SK-N-SH (cell line): ENCODE data around the gene F7. TPM values are rescaled to one million over a fixed set of nuclear protein-coding genes. Genes with fewer than 3 reads are reported as not detected.

ENCODE experiments used
- CTCF ChIA-PET: fragments of 300-600, 350-600 bp; formaldehyde crosslinking; extraction: SDS; loops from one replicate; lab custom pipeline; 2021; lab: Yijun Ruan, JAX
- POLR2A ChIA-PET: fragments of 350-600 bp; sonication (Branson Sonifier 250); formaldehyde crosslinking; extraction: SDS; loops from one replicate; lab custom pipeline; 2020; ENCODE audit warnings: antibody characterized with exemption, inconsistent platforms; lab: Yijun Ruan, JAX
- DNase-seq: peaks from one replicate; pipeline ENCODE4 v3.0.0; 2012
- H2AFZ ChIP-seq: fragments of 200-600 bp; sonication (generic); 2 replicates; pipeline ENCODE4 v1.8.1; 2016; ENCODE audit warnings: antibody characterized with exemption, mild to moderate bottlenecking, low read depth
- H3F3A ChIP-seq: fragments of 200-600 bp; sonication (generic); replicated peaks from 2 replicates; pipeline ENCODE3; 2016; ENCODE audit warnings: antibody characterized with exemption, mild to moderate bottlenecking; ENCODE audit not compliant: insufficient read depth
- H3K27ac ChIP-seq, 2 experiments: fragments of 200-500 bp in 1 of 2; fragments of 200-600 bp in 1 of 2; sonication (Bioruptor generic) in 1 of 2; sonication (generic), shearing (Covaris generic) in 1 of 2; 2 replicates each; pipeline versions ENCODE4 v1.5.1 to v1.6.1; 2014 to 2016; ENCODE audit warnings: low read depth in 2 of 2, inconsistent platforms in 1 of 2, low read length in 1 of 2, mild to moderate bottlenecking in 1 of 2, mixed read lengths in 1 of 2
- H3K27me3 ChIP-seq: fragments of 200-600 bp; sonication (generic), shearing (Covaris generic); 2 replicates; pipeline ENCODE4 v1.6.1; 2016; ENCODE audit warnings: mixed run types; ENCODE audit not compliant: insufficient read depth
- H3K36me3 ChIP-seq, 2 experiments: fragments of 200-500 bp in 1 of 2; fragments of 200-600 bp in 1 of 2; sonication (Bioruptor generic) in 1 of 2; sonication (generic) in 1 of 2; replicated peaks in 1 of 2; 2 replicates each; pipeline versions ENCODE3 to v1.5.1; 2014 to 2016; ENCODE audit warnings: low read length in 1 of 2, mild to moderate bottlenecking in 1 of 2; ENCODE audit not compliant: insufficient read depth in 2 of 2, control insufficient read depth in 1 of 2
- H3K4me1 ChIP-seq, 2 experiments: fragments of 200-500 bp in 1 of 2; fragments of 200-600 bp in 1 of 2; sonication (Bioruptor generic) in 1 of 2; sonication (generic), shearing (Covaris generic) in 1 of 2; 2 replicates each; pipeline versions ENCODE4 v1.5.1 to v1.6.1; 2014 to 2016; ENCODE audit warnings: low read depth in 1 of 2, low read length in 1 of 2, mixed run types in 1 of 2; ENCODE audit not compliant: insufficient read depth in 2 of 2, control insufficient read depth in 1 of 2
- H3K4me2 ChIP-seq: fragments of 200-600 bp; sonication (generic), shearing (Covaris generic); 2 replicates; pipeline ENCODE4 v1.6.1; 2017; ENCODE audit warnings: mixed run types
- H3K4me3 ChIP-seq, 2 experiments: fragments of 200-500 bp in 1 of 2; fragments of 200-600 bp in 1 of 2; sonication (Bioruptor generic) in 1 of 2; sonication (generic), shearing (Covaris generic) in 1 of 2; 2 replicates each; pipeline versions ENCODE4 v1.5.1 to v1.8.1; 2014 to 2016; ENCODE audit warnings: low read depth in 2 of 2, inconsistent platforms in 1 of 2, low read length in 1 of 2, mild to moderate bottlenecking in 1 of 2, mixed read lengths in 1 of 2, moderate library complexity in 1 of 2
- H3K79me2 ChIP-seq: fragments of 200-600 bp; sonication (generic); 2 replicates; pipeline ENCODE4 v1.8.1; 2017; ENCODE audit warnings: mild to moderate bottlenecking; ENCODE audit not compliant: insufficient read depth
- H3K9ac ChIP-seq: fragments of 200-600 bp; sonication (generic); 2 replicates; pipeline ENCODE4 v1.6.1; 2017; ENCODE audit warnings: mixed run types
- H3K9me2 ChIP-seq: fragments of 200-600 bp; sonication (generic); 2 replicates; pipeline ENCODE4 v1.6.1; 2017; ENCODE audit warnings: mixed run types
- H3K9me3 ChIP-seq: fragments of 200-600 bp; sonication (generic); 2 replicates; pipeline ENCODE4 v1.6.1; 2017; ENCODE audit warnings: mixed run types, mild to moderate bottlenecking, moderate library complexity
- H4K20me1 ChIP-seq: fragments of 200-600 bp; sonication (generic); 2 replicates; pipeline ENCODE4 v1.6.1; 2017; ENCODE audit warnings: mild to moderate bottlenecking, mixed run types; ENCODE audit not compliant: insufficient read depth
- EZH2phosphoT487 ChIP-seq: fragments of 200-600 bp; sonication (generic); IDR thresholded peaks from 2 replicates; pipeline ENCODE4 v1.6.1; 2017; ENCODE audit warnings: low read depth, mixed run types, mild to moderate bottlenecking, antibody characterized with exemption, moderate library complexity, borderline replicate concordance
- FOSL2 ChIP-seq: IDR thresholded peaks from 2 replicates; pipeline ENCODE4 v1.4.0; 2012; ENCODE audit warnings: low read depth, mild to moderate bottlenecking, moderate library complexity, borderline replicate concordance
- FOXJ3 ChIP-seq: sonication (generic); formaldehyde crosslinking; IDR thresholded peaks from 2 replicates; pipeline ENCODE4 v1.5.1; 2020; ENCODE audit warnings: mild to moderate bottlenecking, missing genetic modification reagents
- FOXM1 ChIP-seq: IDR thresholded peaks from 2 replicates; pipeline ENCODE4 v1.4.0; 2012; ENCODE audit warnings: low read depth, mild to moderate bottlenecking
- GABPA ChIP-seq: IDR thresholded peaks from 2 replicates; pipeline ENCODE4 v1.4.0; 2012; ENCODE audit warnings: low read depth, mild to moderate bottlenecking
- JUND ChIP-seq: IDR thresholded peaks from 2 replicates; pipeline ENCODE4 v1.4.0; 2012
- RAD21 ChIP-seq: IDR thresholded peaks from 2 replicates; pipeline ENCODE4 v1.6.1; 2012; ENCODE audit warnings: mild to moderate bottlenecking, low read length
- RXRA ChIP-seq: IDR thresholded peaks from 2 replicates; pipeline ENCODE4 v1.4.0; 2012; ENCODE audit warnings: low read depth, mild to moderate bottlenecking, borderline replicate concordance
- SIN3A ChIP-seq: IDR thresholded peaks from 2 replicates; pipeline ENCODE4 v1.6.1; 2012; ENCODE audit warnings: low read depth, mild to moderate bottlenecking, low read length, moderate library complexity, borderline replicate concordance
- YY1 ChIP-seq: IDR thresholded peaks from 2 replicates; pipeline ENCODE4 v1.4.0; 2012; ENCODE audit warnings: low read depth, mild to moderate bottlenecking
- WGBS: methylation state at CpG from one replicate; pipeline ENCODE4 v1.1.6; 2017; ENCODE audit warnings: low lambda C conversion rate; 5-methylcytosine and 5-hydroxymethylcytosine counted together
- polyA plus RNA-seq, 3 experiments: library from polyadenylated mRNA; depleted of rRNA; stranded (reverse); fragments of >200 nt; gene quantifications; 2 replicates each; pipeline ENCODE4 v1.2.3, GENCODE V29; 2012
- TF ChIP-seq, protein P1 (sequence below): fragments of 150-350 bp; IDR thresholded peaks from 2 replicates; pipeline ENCODE4 v1.6.1; 2016; ENCODE audit warnings: mild to moderate bottlenecking, low read depth, low read length
- TF ChIP-seq, protein P2 (sequence below): fragments of 200-600 bp; sonication (generic); IDR thresholded peaks from 2 replicates; pipeline ENCODE4 v1.6.1; 2017; ENCODE audit warnings: antibody characterized with exemption, mild to moderate bottlenecking, moderate library complexity
- TF ChIP-seq, protein P3 (sequence below): IDR thresholded peaks from 2 replicates; pipeline ENCODE4 v1.6.1; 2012; ENCODE audit warnings: mild to moderate bottlenecking, low read depth, low read length, moderate library complexity

Gene F7
- polyA plus RNA-seq, 1 of the 3 experiments (the other 2 are of a cell fraction), result not detected

DNA sequence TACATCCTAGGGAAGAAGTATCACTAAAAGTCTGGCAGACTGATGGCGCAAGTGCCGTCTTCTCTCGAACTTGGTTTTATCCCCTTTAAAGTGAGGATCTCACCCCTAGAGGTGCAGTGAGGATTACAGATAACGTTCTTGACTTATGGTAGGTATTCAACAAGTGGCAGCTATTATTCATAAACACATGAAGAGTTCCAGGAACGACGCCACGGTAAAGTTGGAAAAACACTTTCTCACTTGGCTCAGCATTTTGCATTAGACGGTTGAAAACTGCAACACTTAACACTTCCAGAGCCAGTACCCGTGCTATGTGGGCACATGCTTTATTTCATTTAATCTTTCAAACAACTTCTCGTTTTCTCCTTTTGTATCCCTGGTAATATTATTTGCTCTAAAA lies 61.6 kb downstream of the F7 start:
- Histone ChIP-seq H3K4me2 (no peak overlapping the region), H2AFZ (no peak overlapping the region), H3K27me3 (no peaks in the 10 kb centered on the region), H3K36me3 (peaks cover 12 to 19% of the 10 kb centered on the region in 2 experiments), H3K4me1 (no peaks in the 10 kb centered on the region), H3K9me3 (no peaks in the 10 kb centered on the region), H3K9me2 (no peaks in the 10 kb centered on the region), H3K79me2 (no peaks in the 10 kb centered on the region)
- TF ChIP-seq YY1, result no peak
- TF ChIP-seq, protein P1, sequence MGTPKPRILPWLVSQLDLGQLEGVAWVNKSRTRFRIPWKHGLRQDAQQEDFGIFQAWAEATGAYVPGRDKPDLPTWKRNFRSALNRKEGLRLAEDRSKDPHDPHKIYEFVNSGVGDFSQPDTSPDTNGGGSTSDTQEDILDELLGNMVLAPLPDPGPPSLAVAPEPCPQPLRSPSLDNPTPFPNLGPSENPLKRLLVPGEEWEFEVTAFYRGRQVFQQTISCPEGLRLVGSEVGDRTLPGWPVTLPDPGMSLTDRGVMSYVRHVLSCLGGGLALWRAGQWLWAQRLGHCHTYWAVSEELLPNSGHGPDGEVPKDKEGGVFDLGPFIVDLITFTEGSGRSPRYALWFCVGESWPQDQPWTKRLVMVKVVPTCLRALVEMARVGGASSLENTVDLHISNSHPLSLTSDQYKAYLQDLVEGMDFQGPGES, result no peak
- no peak for TF ChIP-seq GABPA
- no peak for TF ChIP-seq FOSL2
- no peak for TF ChIP-seq EZH2phosphoT487
- TF ChIP-seq RAD21, result no peak
- TF ChIP-seq, protein P2, sequence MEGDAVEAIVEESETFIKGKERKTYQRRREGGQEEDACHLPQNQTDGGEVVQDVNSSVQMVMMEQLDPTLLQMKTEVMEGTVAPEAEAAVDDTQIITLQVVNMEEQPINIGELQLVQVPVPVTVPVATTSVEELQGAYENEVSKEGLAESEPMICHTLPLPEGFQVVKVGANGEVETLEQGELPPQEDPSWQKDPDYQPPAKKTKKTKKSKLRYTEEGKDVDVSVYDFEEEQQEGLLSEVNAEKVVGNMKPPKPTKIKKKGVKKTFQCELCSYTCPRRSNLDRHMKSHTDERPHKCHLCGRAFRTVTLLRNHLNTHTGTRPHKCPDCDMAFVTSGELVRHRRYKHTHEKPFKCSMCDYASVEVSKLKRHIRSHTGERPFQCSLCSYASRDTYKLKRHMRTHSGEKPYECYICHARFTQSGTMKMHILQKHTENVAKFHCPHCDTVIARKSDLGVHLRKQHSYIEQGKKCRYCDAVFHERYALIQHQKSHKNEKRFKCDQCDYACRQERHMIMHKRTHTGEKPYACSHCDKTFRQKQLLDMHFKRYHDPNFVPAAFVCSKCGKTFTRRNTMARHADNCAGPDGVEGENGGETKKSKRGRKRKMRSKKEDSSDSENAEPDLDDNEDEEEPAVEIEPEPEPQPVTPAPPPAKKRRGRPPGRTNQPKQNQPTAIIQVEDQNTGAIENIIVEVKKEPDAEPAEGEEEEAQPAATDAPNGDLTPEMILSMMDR, result no peak
- TF ChIP-seq RXRA, result no peak
- no peak for TF ChIP-seq SIN3A
- TF ChIP-seq, all 33 proteins: peak for 0
- H4K20me1 ChIP-seq, result no peaks in the 10 kb centered on the region
- H3K27ac ChIP-seq, result no peak overlapping the region
- no peak for DNase-seq
- POLR2A ChIA-PET, result no interaction called here
- no peaks in the 10 kb centered on the region for H3F3A ChIP-seq
- CTCF ChIA-PET, result no interaction called here
- 97% methylated on average over 10 of the region's 10 CpGs for WGBS
- no peak overlapping the region for H3K9ac ChIP-seq
- no peak overlapping the region for H3K4me3 ChIP-seq

DNA sequence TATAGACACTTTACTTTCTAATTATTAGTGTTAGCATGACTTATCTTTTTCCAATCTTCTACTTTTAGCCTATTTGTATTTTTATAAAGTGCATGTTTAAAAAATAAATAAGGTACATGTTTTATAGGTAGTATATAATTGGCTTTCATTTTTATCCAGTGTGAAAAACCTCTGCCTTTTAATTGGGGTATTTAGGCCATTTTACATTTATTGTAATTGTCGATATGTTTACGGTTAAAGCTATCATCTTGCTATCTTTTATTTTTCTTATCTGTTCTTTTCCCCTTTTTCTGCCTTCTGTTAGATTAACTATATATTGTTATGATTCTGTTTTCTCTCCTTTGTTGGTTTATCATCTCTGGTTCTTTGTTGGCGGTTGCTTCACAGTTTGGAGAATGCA lies 62.0 kb downstream of the F7 start:
- Histone ChIP-seq H3K27ac (no peak overlapping the region), H4K20me1 (no peaks in the 10 kb centered on the region), H3K9me2 (no peaks in the 10 kb centered on the region), H3K4me2 (no peak overlapping the region), H3K79me2 (no peaks in the 10 kb centered on the region), H3K4me3 (no peak overlapping the region), H3K9ac (no peak overlapping the region), H3K9me3 (no peaks in the 10 kb centered on the region), H2AFZ (no peak overlapping the region), H3K4me1 (no peaks in the 10 kb centered on the region), H3K27me3 (no peaks in the 10 kb centered on the region)
- CTCF ChIA-PET, result no interaction called here
- no peak for DNase-seq
- POLR2A ChIA-PET, result no interaction called here
- WGBS, result 97% methylated on average over 3 of the region's 3 CpGs
- TF ChIP-seq GABPA (no peak), EZH2phosphoT487 (no peak), FOXJ3 (CRISPR knock-in tag) (no peak), JUND (no peak), FOXM1 (no peak)
- TF ChIP-seq, protein P3, sequence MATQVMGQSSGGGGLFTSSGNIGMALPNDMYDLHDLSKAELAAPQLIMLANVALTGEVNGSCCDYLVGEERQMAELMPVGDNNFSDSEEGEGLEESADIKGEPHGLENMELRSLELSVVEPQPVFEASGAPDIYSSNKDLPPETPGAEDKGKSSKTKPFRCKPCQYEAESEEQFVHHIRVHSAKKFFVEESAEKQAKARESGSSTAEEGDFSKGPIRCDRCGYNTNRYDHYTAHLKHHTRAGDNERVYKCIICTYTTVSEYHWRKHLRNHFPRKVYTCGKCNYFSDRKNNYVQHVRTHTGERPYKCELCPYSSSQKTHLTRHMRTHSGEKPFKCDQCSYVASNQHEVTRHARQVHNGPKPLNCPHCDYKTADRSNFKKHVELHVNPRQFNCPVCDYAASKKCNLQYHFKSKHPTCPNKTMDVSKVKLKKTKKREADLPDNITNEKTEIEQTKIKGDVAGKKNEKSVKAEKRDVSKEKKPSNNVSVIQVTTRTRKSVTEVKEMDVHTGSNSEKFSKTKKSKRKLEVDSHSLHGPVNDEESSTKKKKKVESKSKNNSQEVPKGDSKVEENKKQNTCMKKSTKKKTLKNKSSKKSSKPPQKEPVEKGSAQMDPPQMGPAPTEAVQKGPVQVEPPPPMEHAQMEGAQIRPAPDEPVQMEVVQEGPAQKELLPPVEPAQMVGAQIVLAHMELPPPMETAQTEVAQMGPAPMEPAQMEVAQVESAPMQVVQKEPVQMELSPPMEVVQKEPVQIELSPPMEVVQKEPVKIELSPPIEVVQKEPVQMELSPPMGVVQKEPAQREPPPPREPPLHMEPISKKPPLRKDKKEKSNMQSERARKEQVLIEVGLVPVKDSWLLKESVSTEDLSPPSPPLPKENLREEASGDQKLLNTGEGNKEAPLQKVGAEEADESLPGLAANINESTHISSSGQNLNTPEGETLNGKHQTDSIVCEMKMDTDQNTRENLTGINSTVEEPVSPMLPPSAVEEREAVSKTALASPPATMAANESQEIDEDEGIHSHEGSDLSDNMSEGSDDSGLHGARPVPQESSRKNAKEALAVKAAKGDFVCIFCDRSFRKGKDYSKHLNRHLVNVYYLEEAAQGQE, result no peak
- TF ChIP-seq, all 33 proteins: peak for 0
- no peaks in the 10 kb centered on the region for H3F3A ChIP-seq
- H3K36me3 ChIP-seq, result peaks cover 15 to 19% of the 10 kb centered on the region in 2 experiments
